H1 (cell line): Measurements from ENCODE around the gene CRHR1. TPM values are rescaled to one million over a fixed set of nuclear protein-coding genes. Genes with fewer than 3 reads are reported as not detected.
A peak's percentile ranks its signal among the peaks of the same experiment; 100 is the strongest.

Source experiments
- CTCF ChIA-PET: fragments of 300-600 bp; sonication (Branson Sonifier 250); formaldehyde crosslinking; loops from one replicate; lab custom pipeline; 2021; ENCODE audit not compliant: partially characterized antibody; lab: Charles Lee
- POLR2A ChIA-PET: fragments of 300-600 bp; sonication (Branson Sonifier 250); formaldehyde crosslinking; loops from one replicate; lab custom pipeline; 2021; ENCODE audit warnings: inconsistent platforms; ENCODE audit not compliant: partially characterized antibody; lab: Charles Lee
- DNase-seq, 2 experiments: peaks; one replicate each; pipeline versions ENCODE4 v3.0.0 to v3.0.0-alpha.2; 2010 to 2022; ENCODE audit warnings: low spot score in 2 of 2, low read depth in 1 of 2, mixed read lengths in 1 of 2
- FAIRE-seq: peaks from 2 replicates; lab custom pipeline; 2011; peaks lifted over from hg19 to GRCh38; lab: Jason Lieb, UNC
- H2AFZ ChIP-seq: 2 replicates; pipeline ENCODE4 v1.8.1; 2012; ENCODE audit warnings: low read length, inconsistent platforms
- H2AK5ac ChIP-seq: 2 replicates; pipeline ENCODE4 v1.6.1; 2013; ENCODE audit warnings: low read depth, low read length
- H2BK120ac ChIP-seq: replicated peaks from 2 replicates; pipeline ENCODE3; 2013; ENCODE audit warnings: low read depth, low read length, inconsistent platforms
- H2BK12ac ChIP-seq: 2 replicates; pipeline ENCODE4 v1.6.1; 2013; ENCODE audit warnings: low read depth, low read length
- H2BK15ac ChIP-seq: 2 replicates; pipeline ENCODE4 v1.6.1; 2013; ENCODE audit warnings: low read length
- H2BK20ac ChIP-seq: 2 replicates; pipeline ENCODE4 v1.6.1; 2013; ENCODE audit warnings: low read length
- H2BK5ac ChIP-seq: 2 replicates; pipeline ENCODE4 v1.6.1; 2013; ENCODE audit warnings: low read depth, low read length
- H3K14ac ChIP-seq: 2 replicates; pipeline ENCODE4 v1.6.1; 2013; ENCODE audit warnings: inconsistent platforms; ENCODE audit not compliant: insufficient read length
- H3K18ac ChIP-seq: 2 replicates; pipeline ENCODE4 v1.6.1; 2013; ENCODE audit warnings: low read length; ENCODE audit errors: extremely low read depth
- H3K23ac ChIP-seq: 2 replicates; pipeline ENCODE4 v1.6.1; 2013; ENCODE audit warnings: inconsistent platforms; ENCODE audit not compliant: insufficient read length
- H3K23me2 ChIP-seq: 2 replicates; pipeline ENCODE4 v1.6.1; 2013; ENCODE audit warnings: low read depth, low read length
- H3K27ac ChIP-seq: 2 replicates; pipeline ENCODE4 v1.6.1; 2011; ENCODE audit warnings: low read depth, low read length, inconsistent platforms
- H3K27me3 ChIP-seq, 4 experiments: replicated peaks in 1 of 4; 1 replicate in 1 of 4; 2 replicates in 3 of 4; pipeline versions ENCODE4 v1.6.1 to v1.8.1; 2011 to 2013; ENCODE audit warnings: low read length in 3 of 4, mild to moderate bottlenecking in 3 of 4, inconsistent platforms in 2 of 4, mixed read lengths in 2 of 4, moderate library complexity in 1 of 4; ENCODE audit not compliant: control insufficient read depth in 3 of 4, insufficient read depth in 3 of 4; ENCODE audit errors: extremely low read depth in 1 of 4
- H3K36me3 ChIP-seq, 4 experiments: 2 replicates each; pipeline versions ENCODE4 v1.6.1 to v1.8.1; 2011 to 2013; ENCODE audit warnings: mild to moderate bottlenecking in 4 of 4, low read length in 3 of 4, moderate library complexity in 2 of 4, control low read depth in 1 of 4, inconsistent platforms in 1 of 4; ENCODE audit not compliant: insufficient read depth in 4 of 4, control insufficient read depth in 2 of 4
- H3K4ac ChIP-seq: replicated peaks from 2 replicates; pipeline ENCODE3; 2013; ENCODE audit warnings: low read length, low read depth, mixed read lengths, inconsistent platforms; ENCODE audit not compliant: insufficient read length
- H3K4me1 ChIP-seq, 4 experiments: replicated peaks in 1 of 4; 1 replicate in 1 of 4; 2 replicates in 3 of 4; pipeline versions ENCODE4 v1.6.1 to v1.8.1; 2011 to 2013; ENCODE audit warnings: low read length in 3 of 4, inconsistent platforms in 2 of 4, mixed read lengths in 1 of 4; ENCODE audit not compliant: insufficient read depth in 4 of 4, control insufficient read depth in 3 of 4
- H3K4me2 ChIP-seq, 2 experiments: 2 replicates each; pipeline versions ENCODE4 v1.6.1 to v1.8.1; 2011 to 2013; ENCODE audit warnings: low read depth in 2 of 2, low read length in 2 of 2, control low read depth in 1 of 2, inconsistent platforms in 1 of 2, mild to moderate bottlenecking in 1 of 2; ENCODE audit not compliant: insufficient read depth in 1 of 2
- H3K4me3 ChIP-seq, 4 experiments: fragments of 200-600, 300-600 bp in 1 of 4; sonication (generic), shearing (Covaris generic), sonication (Bioruptor Twin) in 1 of 4; 2 replicates each; pipeline versions ENCODE4 v1.5.1 to v1.8.1; 2011 to 2016; ENCODE audit warnings: low read length in 4 of 4, low read depth in 3 of 4, control low read depth in 2 of 4, inconsistent platforms in 2 of 4, mild to moderate bottlenecking in 2 of 4, mixed read lengths in 1 of 4, moderate library complexity in 1 of 4; ENCODE audit not compliant: insufficient read depth in 2 of 4; ENCODE audit errors: extremely low read depth in 1 of 4
- H3K56ac ChIP-seq: replicated peaks from 2 replicates; pipeline ENCODE3; 2013; ENCODE audit warnings: low read depth, mild to moderate bottlenecking, mixed read lengths, low read length, inconsistent platforms; ENCODE audit not compliant: insufficient read length
- H3K79me1 ChIP-seq: 2 replicates; pipeline ENCODE4 v1.6.1; 2013; ENCODE audit warnings: low read depth, low read length, control low read depth
- H3K79me2 ChIP-seq, 2 experiments: 2 replicates each; pipeline versions ENCODE4 v1.6.1 to v1.8.1; 2012 to 2013; ENCODE audit warnings: low read length in 2 of 2, mild to moderate bottlenecking in 2 of 2, inconsistent platforms in 1 of 2; ENCODE audit not compliant: insufficient read depth in 2 of 2, control insufficient read depth in 1 of 2
- H3K9ac ChIP-seq, 4 experiments: replicated peaks in 1 of 4; 1 replicate in 1 of 4; 2 replicates in 3 of 4; pipeline versions ENCODE4 v1.6.1 to v1.8.1; 2011 to 2013; ENCODE audit warnings: low read depth in 3 of 4, low read length in 3 of 4, control low read depth in 2 of 4, mild to moderate bottlenecking in 2 of 4, moderate library complexity in 2 of 4, inconsistent platforms in 1 of 4; ENCODE audit errors: extremely low read depth in 1 of 4
- H3K9me3 ChIP-seq, 2 experiments: 2 replicates each; pipeline versions ENCODE4 v1.6.1 to v1.8.1; 2012 to 2013; ENCODE audit warnings: mild to moderate bottlenecking in 2 of 2, moderate library complexity in 2 of 2, control low read depth in 1 of 2, inconsistent platforms in 1 of 2, low read depth in 1 of 2, low read length in 1 of 2, mixed read lengths in 1 of 2; ENCODE audit not compliant: insufficient read depth in 2 of 2
- H4K20me1 ChIP-seq, 2 experiments: replicated peaks in 1 of 2; 2 replicates each; pipeline versions ENCODE3 to v1.8.1; 2011 to 2013; ENCODE audit warnings: inconsistent platforms in 2 of 2, low read length in 2 of 2, mild to moderate bottlenecking in 1 of 2; ENCODE audit not compliant: insufficient read depth in 2 of 2, control insufficient read depth in 1 of 2
- H4K5ac ChIP-seq: 2 replicates; pipeline ENCODE4 v1.6.1; 2013; ENCODE audit warnings: low read length, low read depth, mixed read lengths, inconsistent platforms; ENCODE audit not compliant: insufficient read length
- H4K8ac ChIP-seq: 2 replicates; pipeline ENCODE4 v1.8.0; 2013; ENCODE audit warnings: mild to moderate bottlenecking, moderate library complexity, low read length, inconsistent platforms; ENCODE audit not compliant: insufficient read depth; ENCODE audit errors: extremely low read depth
- H4K91ac ChIP-seq: replicated peaks from 2 replicates; pipeline ENCODE3; 2013; ENCODE audit warnings: low read length, mixed read lengths, inconsistent platforms; ENCODE audit not compliant: insufficient read length
- BACH1 ChIP-seq: IDR thresholded peaks from 2 replicates; pipeline ENCODE4 v1.6.1; 2012; ENCODE audit warnings: low read length, improper control_type of control experiment
- GTF2F1 ChIP-seq: IDR thresholded peaks from 2 replicates; pipeline ENCODE4 v1.6.1; 2012; ENCODE audit warnings: low read depth, low read length, improper control_type of control experiment, borderline replicate concordance
- SP2 ChIP-seq: IDR thresholded peaks from 2 replicates; pipeline ENCODE4 v1.6.1; 2012; ENCODE audit warnings: mild to moderate bottlenecking, low read length, inconsistent platforms
- WGBS, 2 experiments: shearing (Covaris generic) in 1 of 2; methylation state at CpG; one replicate each; pipeline versions ENCODE4 v1.1.6 to v1.1.7; 2013 to 2015; ENCODE audit warnings: low lambda C conversion rate in 2 of 2, mixed read lengths in 2 of 2, inconsistent platforms in 1 of 2, low coverage in 1 of 2, missing lambda C conversion rate in 1 of 2; ENCODE audit not compliant: insufficient replicate concordance in 2 of 2, insufficient coverage in 1 of 2, insufficient read length in 1 of 2; ENCODE audit errors: extremely low coverage in 1 of 2, missing lambda C conversion rate in 1 of 2; 5-methylcytosine and 5-hydroxymethylcytosine counted together
- polyA plus RNA-seq, 7 experiments: library from polyadenylated mRNA; depleted of rRNA in 3 of 7; stranded (reverse) in 5 of 7; unstranded in 2 of 7; fragments of >200 nt in 5 of 7; fragments of 200-250 nt in 2 of 7; gene quantifications; 1 replicate in 5 of 7; 2 replicates in 1 of 7; 4 replicates in 1 of 7; pipeline versions ENCODE4 v1.2.1 to v1.2.3, GENCODE V29; 2011 to 2013; ENCODE audit warnings: missing spikeins in 2 of 7, mixed read lengths in 2 of 7
- total RNA-seq: library from RNA; stranded (reverse); fragmentation: NEBNext Ultra II Directional; extraction: Animal tissue kit (Norgen Biotek cat#: 25700); gene quantifications from 2 replicates; pipeline ENCODE4 v1.2.1, GENCODE V29; 2021

Gene CRHR1
- total and polyA plus RNA-seq, 2 of the 8 experiments (the other 6 are each of a cell fraction or from before 2014, with no cell fraction given) = 0.56 to 1.7 TPM

DNA sequence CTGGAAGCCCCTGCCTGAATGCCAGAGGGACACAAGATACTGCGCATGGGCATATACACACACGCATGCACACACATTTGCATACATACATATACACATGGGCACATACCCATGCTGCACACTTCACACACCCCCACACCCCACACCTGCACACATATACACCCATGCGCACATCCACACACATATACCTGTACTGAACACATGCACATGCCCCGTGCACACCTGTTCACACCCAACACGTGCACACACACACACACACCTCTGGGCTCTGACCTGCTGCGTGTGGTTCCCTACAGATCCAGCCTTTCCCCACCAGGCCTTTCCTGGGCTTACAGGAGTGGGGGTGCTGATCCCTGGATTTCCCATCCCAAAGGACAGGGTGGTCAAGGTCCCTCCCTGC, 66.9 kb downstream of the CRHR1 start:
- H2BK120ac ChIP-seq = no peak overlapping the region
- no peak overlapping the region for H4K5ac ChIP-seq
- H3K14ac ChIP-seq = no peak overlapping the region
- H2BK12ac ChIP-seq = no peak overlapping the region
- no peak overlapping the region for H3K18ac ChIP-seq
- H2BK20ac ChIP-seq = no peak overlapping the region
- H3K9ac ChIP-seq = peak overlapping the region in 1 of 4 experiments; percentile 13; a peak in 2 of 7 replicates
- H3K4ac ChIP-seq = no peak overlapping the region
- H3K36me3 ChIP-seq = no peaks in the 10 kb centered on the region
- WGBS, 2 experiments = 88% methylated on average over 6 of the region's 6 CpGs; no CpG with 5 or more reads in 1 of the 2 experiments
- POLR2A ChIA-PET = no interaction called here
- H3K56ac ChIP-seq = no peak overlapping the region
- no peak overlapping the region for H2AK5ac ChIP-seq
- no peaks in the 10 kb centered on the region for H3K9me3 ChIP-seq
- TF ChIP-seq GTF2F1 = no peak
- no peak for TF ChIP-seq BACH1
- no peak for TF ChIP-seq SP2
- CTCF ChIA-PET = interaction anchor here (0.6 to 8.1 kb wide), 19 partner anchors 10 to 424 kb away, joined by 3 to 137 read pairs (median 12); partner anchors contain the start of gene CRHR1
- no peak overlapping the region for H3K4me3 ChIP-seq
- no peaks in the 10 kb centered on the region for H3K79me1 ChIP-seq
- no peak for FAIRE-seq
- no peak overlapping the region for H3K4me2 ChIP-seq
- H3K23ac ChIP-seq = no peak overlapping the region
- H4K91ac ChIP-seq = no peak overlapping the region
- H3K4me1 ChIP-seq = 0 out of 7 replicates have a peak, but pooled peaks cover 0 to 3% (median 0%) of the 10 kb centered on the region in 4 experiments
- H2AFZ ChIP-seq = no peak overlapping the region
- DNase-seq = no peak
- no peak overlapping the region for H2BK15ac ChIP-seq
- H3K79me2 ChIP-seq = no peaks in the 10 kb centered on the region
- H2BK5ac ChIP-seq = no peak overlapping the region
- H3K27me3 ChIP-seq = peaks cover 0 to 4% (median 0%) of the 10 kb centered on the region in 4 experiments; a peak in 2 of 7 replicates
- H3K27ac ChIP-seq = no peak overlapping the region
- H4K20me1 ChIP-seq = peaks cover 0 to 2% of the 10 kb centered on the region in 2 experiments
- H4K8ac ChIP-seq = no peak overlapping the region
- H3K23me2 ChIP-seq = no peaks in the 10 kb centered on the region
